WTC11 (cell line): ENCODE data around the gene ARTN. TPM values are rescaled to one million over a fixed set of nuclear protein-coding genes. Genes with fewer than 3 reads are reported as not detected.

Experiments used
- ATAC-seq: fragments of 200-7000 bp; cut with Tn5 transposase; 2 replicates; pipeline ENCODE4 v1.10.0; 2021; ENCODE audit warnings: mild to moderate bottlenecking, moderate library complexity
- CTCF ChIA-PET: fragments of 300-600 bp; sonication (Branson Sonifier 250); formaldehyde crosslinking; loops from one replicate; lab custom pipeline; 2021; ENCODE audit warnings: antibody characterized with exemption; lab: Charles Lee
- POLR2A ChIA-PET: fragments of 350-600 bp; sonication (Branson Sonifier 250); formaldehyde crosslinking; loops from one replicate; lab custom pipeline; 2021; ENCODE audit warnings: antibody characterized with exemption; lab: Charles Lee
- DNase-seq: peaks from one replicate; pipeline ENCODE4 v3.0.0; 2021; ENCODE audit warnings: low spot score
- H3K27ac Mint-ChIP-seq: 2 replicates; pipeline ENCODE4 v1.8.0; 2021; ENCODE audit warnings: mixed read lengths
- H3K27me3 Mint-ChIP-seq: 2 replicates; pipeline ENCODE4 v1.8.0; 2021; ENCODE audit warnings: low read depth, mild to moderate bottlenecking, moderate library complexity, mixed read lengths
- H3K36me3 Mint-ChIP-seq: 2 replicates; pipeline ENCODE4 v1.8.0; 2021; ENCODE audit warnings: mixed read lengths
- H3K4me1 Mint-ChIP-seq: 2 replicates; pipeline ENCODE4 v1.8.0; 2022; ENCODE audit warnings: mixed read lengths
- H3K4me3 Mint-ChIP-seq: 2 replicates; pipeline ENCODE4 v1.8.0; 2021; ENCODE audit warnings: mild to moderate bottlenecking, moderate library complexity, mixed read lengths
- H3K9me3 Mint-ChIP-seq: 2 replicates; pipeline ENCODE4 v1.8.0; 2021; ENCODE audit warnings: mixed read lengths
- HMGA2 ChIP-seq: fragments of 250-450 bp; sonication (Bioruptor Pico); IDR thresholded peaks from 2 replicates; pipeline ENCODE4 v1.4.0; 2021; ENCODE audit warnings: mild to moderate bottlenecking, moderate library complexity
- JUN ChIP-seq: sonication (generic); formaldehyde crosslinking; IDR thresholded peaks from 2 replicates; pipeline ENCODE4 v1.8.0; 2023; ENCODE audit warnings: mild to moderate bottlenecking, missing genetic modification reagents
- MYBL2 ChIP-seq: sonication (generic); formaldehyde crosslinking; IDR thresholded peaks from 2 replicates; pipeline ENCODE4 v1.8.1; 2023; ENCODE audit warnings: mild to moderate bottlenecking, moderate library complexity, missing genetic modification reagents
- NFATC4 ChIP-seq: fragments of 250-450 bp; sonication (Bioruptor Pico); IDR thresholded peaks from 2 replicates; pipeline ENCODE4 v1.9.0; 2021; ENCODE audit warnings: mild to moderate bottlenecking
- NFE2L1 ChIP-seq: sonication (generic); formaldehyde crosslinking; IDR thresholded peaks from 2 replicates; pipeline ENCODE4 v1.8.1; 2023; ENCODE audit warnings: missing genetic modification reagents
- RELA ChIP-seq: sonication (generic); formaldehyde crosslinking; IDR thresholded peaks from 2 replicates; pipeline ENCODE4 v1.8.1; 2022; ENCODE audit warnings: missing genetic modification reagents, mild to moderate bottlenecking, borderline replicate concordance
- SMAD4 ChIP-seq: sonication (generic); formaldehyde crosslinking; IDR thresholded peaks from 2 replicates; pipeline ENCODE4 v1.8.0; 2022; ENCODE audit warnings: mild to moderate bottlenecking, missing genetic modification reagents
- SOX15 ChIP-seq: fragments of 250-450 bp; sonication (Bioruptor Pico); IDR thresholded peaks from 2 replicates; pipeline ENCODE4 v1.9.0; 2021; ENCODE audit warnings: mild to moderate bottlenecking
- TEAD4 ChIP-seq: sonication (generic); formaldehyde crosslinking; IDR thresholded peaks from 2 replicates; pipeline ENCODE4 v1.8.0; 2022; ENCODE audit warnings: mild to moderate bottlenecking, missing genetic modification reagents
- TP53 ChIP-seq: sonication (generic); formaldehyde crosslinking; IDR thresholded peaks from 2 replicates; pipeline ENCODE4 v1.8.1; 2023; ENCODE audit warnings: mild to moderate bottlenecking, missing genetic modification reagents
- ZBTB21 ChIP-seq: sonication (generic); formaldehyde crosslinking; IDR thresholded peaks from 2 replicates; pipeline ENCODE4 v1.8.1; 2023; ENCODE audit warnings: mild to moderate bottlenecking, missing genetic modification reagents, borderline replicate concordance
- ZNF263 ChIP-seq: sonication (generic); formaldehyde crosslinking; IDR thresholded peaks from 2 replicates; pipeline ENCODE4 v1.8.1; 2022; ENCODE audit warnings: low read depth, mild to moderate bottlenecking, moderate library complexity, missing genetic modification reagents
- ZNF416 ChIP-seq: fragments of 250-450 bp; sonication (Bioruptor Pico); IDR thresholded peaks from 2 replicates; pipeline ENCODE4 v1.9.0; 2021; ENCODE audit warnings: mild to moderate bottlenecking, inconsistent platforms
- ZNF423 ChIP-seq: fragments of 250-450 bp; sonication (Bioruptor Pico); IDR thresholded peaks from 2 replicates; pipeline ENCODE4 v2.1.2; 2022; ENCODE audit warnings: mild to moderate bottlenecking, moderate library complexity
- total RNA-seq: library from RNA; stranded (reverse); gene quantifications from 3 replicates; pipeline ENCODE4 v1.2.3, GENCODE V29; 2021
- TF ChIP-seq, protein P1 (sequence below): fragments of 200-600 bp; IDR thresholded peaks from 2 replicates; pipeline ENCODE4 v1.8.0; 2022; ENCODE audit warnings: antibody characterized with exemption
- TF ChIP-seq, protein P2 (sequence below): sonication (generic); formaldehyde crosslinking; IDR thresholded peaks from 2 replicates; pipeline ENCODE4 v1.8.0; 2022; ENCODE audit warnings: mild to moderate bottlenecking, missing genetic modification reagents
- TF ChIP-seq, protein P3 (sequence below): fragments of 250-450 bp; sonication (Bioruptor Pico); conservative IDR thresholded peaks from 2 replicates; pipeline ENCODE4 v1.9.0; 2021; ENCODE audit warnings: mild to moderate bottlenecking
- TF ChIP-seq, protein P4 (sequence below): sonication (generic); formaldehyde crosslinking; IDR thresholded peaks from 2 replicates; pipeline ENCODE4 v1.8.0; 2022; ENCODE audit warnings: mild to moderate bottlenecking, missing genetic modification reagents
- TF ChIP-seq, protein P5 (sequence below): sonication (generic); formaldehyde crosslinking; conservative IDR thresholded peaks from 2 replicates; pipeline ENCODE4 v1.8.1; 2023; ENCODE audit warnings: mild to moderate bottlenecking, low read depth, missing genetic modification reagents, moderate library complexity
- TF ChIP-seq, protein P6 (sequence below): sonication (generic); formaldehyde crosslinking; IDR thresholded peaks from 2 replicates; pipeline ENCODE4 v1.8.0; 2022; ENCODE audit warnings: missing genetic modification reagents
- TF ChIP-seq, protein P7 (sequence below): fragments of 250-450 bp; sonication (Bioruptor Pico); IDR thresholded peaks from 2 replicates; pipeline ENCODE4 v1.9.0; 2021; ENCODE audit warnings: mild to moderate bottlenecking
- TF ChIP-seq, protein P8 (sequence below): sonication (generic); formaldehyde crosslinking; IDR thresholded peaks from 2 replicates; pipeline ENCODE4 v1.8.1; 2022; ENCODE audit warnings: missing genetic modification reagents, borderline replicate concordance

Gene ARTN
- total RNA-seq, 1 experiment from 2014 or later = 28.5 TPM

DNA sequence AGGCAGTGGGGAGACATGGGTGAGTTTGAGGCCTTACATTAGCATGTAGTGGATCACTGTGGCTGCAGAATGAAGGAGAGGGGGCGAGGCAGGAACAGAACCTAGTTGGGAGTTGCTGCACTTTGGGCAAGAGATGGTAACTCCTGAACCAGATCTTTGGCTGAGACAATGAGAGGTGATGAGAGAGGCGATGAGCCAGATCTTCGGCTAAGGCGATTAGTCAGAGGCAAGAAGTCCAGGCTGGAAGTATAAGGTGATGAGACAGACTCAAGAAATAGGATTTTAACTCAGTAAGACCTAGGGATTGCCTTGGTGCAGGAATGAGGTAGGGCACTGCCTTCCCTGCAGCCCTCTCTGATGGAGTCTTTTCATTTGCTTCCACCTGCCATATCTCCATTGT is 9.1 kb upstream of the ARTN start:
- DNase-seq = no peak
- H3K36me3 Mint-ChIP-seq = 0 out of 2 replicates have a peak, but pooled peaks cover 2% of the 10 kb centered on the region
- H3K4me1 Mint-ChIP-seq = peaks cover under 1% of the 10 kb centered on the region
- H3K4me3 Mint-ChIP-seq = no peak overlapping the region
- no peak overlapping the region for H3K27ac Mint-ChIP-seq
- no peaks in the 10 kb centered on the region; the same call in 1 of the 2 replicates for H3K27me3 Mint-ChIP-seq
- TF ChIP-seq, protein P1, sequence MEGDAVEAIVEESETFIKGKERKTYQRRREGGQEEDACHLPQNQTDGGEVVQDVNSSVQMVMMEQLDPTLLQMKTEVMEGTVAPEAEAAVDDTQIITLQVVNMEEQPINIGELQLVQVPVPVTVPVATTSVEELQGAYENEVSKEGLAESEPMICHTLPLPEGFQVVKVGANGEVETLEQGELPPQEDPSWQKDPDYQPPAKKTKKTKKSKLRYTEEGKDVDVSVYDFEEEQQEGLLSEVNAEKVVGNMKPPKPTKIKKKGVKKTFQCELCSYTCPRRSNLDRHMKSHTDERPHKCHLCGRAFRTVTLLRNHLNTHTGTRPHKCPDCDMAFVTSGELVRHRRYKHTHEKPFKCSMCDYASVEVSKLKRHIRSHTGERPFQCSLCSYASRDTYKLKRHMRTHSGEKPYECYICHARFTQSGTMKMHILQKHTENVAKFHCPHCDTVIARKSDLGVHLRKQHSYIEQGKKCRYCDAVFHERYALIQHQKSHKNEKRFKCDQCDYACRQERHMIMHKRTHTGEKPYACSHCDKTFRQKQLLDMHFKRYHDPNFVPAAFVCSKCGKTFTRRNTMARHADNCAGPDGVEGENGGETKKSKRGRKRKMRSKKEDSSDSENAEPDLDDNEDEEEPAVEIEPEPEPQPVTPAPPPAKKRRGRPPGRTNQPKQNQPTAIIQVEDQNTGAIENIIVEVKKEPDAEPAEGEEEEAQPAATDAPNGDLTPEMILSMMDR = no peak
- TF ChIP-seq SMAD4 (CRISPR knock-in tag) (no peak), ZNF263 (CRISPR knock-in tag) (no peak), ZNF423 (CRISPR knock-in tag) (no peak), NFATC4 (CRISPR knock-in tag) (no peak), MYBL2 (no peak), ZNF416 (CRISPR knock-in tag) (no peak), ZBTB21 (CRISPR knock-in tag) (no peak), RELA (no peak), NFE2L1 (no peak)
- TF ChIP-seq, protein P2, sequence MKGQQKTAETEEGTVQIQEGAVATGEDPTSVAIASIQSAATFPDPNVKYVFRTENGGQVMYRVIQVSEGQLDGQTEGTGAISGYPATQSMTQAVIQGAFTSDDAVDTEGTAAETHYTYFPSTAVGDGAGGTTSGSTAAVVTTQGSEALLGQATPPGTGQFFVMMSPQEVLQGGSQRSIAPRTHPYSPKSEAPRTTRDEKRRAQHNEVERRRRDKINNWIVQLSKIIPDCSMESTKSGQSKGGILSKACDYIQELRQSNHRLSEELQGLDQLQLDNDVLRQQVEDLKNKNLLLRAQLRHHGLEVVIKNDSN (CRISPR knock-in tag) = no peak
- TF ChIP-seq, protein P3, sequence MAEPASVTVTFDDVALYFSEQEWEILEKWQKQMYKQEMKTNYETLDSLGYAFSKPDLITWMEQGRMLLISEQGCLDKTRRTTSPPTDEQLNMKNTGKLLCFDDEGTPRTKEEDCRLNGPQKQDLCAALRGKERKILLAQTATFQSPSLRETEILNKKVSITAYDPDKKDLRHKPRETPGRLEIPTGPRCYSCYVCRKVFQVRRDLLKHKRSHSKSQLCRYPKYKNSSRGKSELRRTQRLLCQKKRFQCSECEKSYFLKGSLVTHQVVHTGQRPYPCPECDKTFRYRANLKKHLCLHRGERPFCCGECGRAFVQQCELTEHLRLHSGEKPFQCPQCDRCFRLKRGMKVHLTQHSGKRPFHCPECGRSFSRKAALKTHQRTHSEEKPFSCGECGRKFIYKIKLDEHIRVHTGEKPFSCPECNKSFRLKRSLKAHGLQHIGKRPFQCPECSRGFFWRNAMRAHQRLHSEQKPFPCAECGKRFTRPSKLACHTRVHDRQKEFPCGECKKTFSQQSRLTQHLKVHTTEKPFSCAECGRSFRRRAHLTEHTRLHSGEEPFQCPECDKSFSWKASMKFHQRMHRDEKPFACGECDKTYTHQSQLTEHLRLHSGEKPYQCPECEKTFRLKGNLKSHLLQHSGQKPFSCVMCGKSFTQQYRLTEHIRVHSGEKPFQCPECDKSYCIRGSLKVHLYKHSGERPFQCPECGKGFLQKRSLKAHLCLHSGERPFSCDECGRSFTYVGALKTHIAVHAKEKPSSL (CRISPR knock-in tag) = no peak
- TF ChIP-seq, protein P4, sequence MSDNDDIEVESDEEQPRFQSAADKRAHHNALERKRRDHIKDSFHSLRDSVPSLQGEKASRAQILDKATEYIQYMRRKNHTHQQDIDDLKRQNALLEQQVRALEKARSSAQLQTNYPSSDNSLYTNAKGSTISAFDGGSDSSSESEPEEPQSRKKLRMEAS (CRISPR knock-in tag) = no peak
- TF ChIP-seq, all 79 proteins: peak for 0
- ChIA-PET CTCF (interaction anchor here (1.3 to 9.0 kb wide), 3 partner anchors 10 to 161 kb away, joined by 3 to 99 read pairs (median 5); partner anchors contain the start of gene ARTN), POLR2A (interaction anchor here (0.6 kb wide), 1 partner anchor 656 kb away, joined by 5 read pairs; no protein-coding TSS in a partner anchor)
- ATAC-seq = no peak
- H3K9me3 Mint-ChIP-seq = no peaks in the 10 kb centered on the region

DNA sequence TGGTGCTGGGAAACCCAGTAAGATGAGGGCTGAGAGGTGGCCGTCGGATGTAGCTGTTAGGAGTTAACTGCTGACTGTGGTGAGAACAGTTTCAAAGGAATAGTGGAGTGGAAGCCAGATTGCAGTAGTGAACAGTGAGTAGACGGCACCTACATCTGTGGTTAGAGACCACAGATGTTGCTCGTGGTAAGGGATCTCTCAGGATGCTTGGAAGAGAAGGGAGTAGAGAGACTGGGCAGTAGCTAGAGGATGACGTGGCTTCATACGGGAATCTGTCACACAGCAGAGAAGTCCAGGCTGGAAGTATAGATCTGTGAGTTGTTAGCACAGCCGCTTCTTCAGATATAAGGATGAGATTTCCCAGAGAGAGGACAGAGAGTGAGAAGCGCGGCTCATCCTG is 7.8 kb upstream of the ARTN start:
- Mint-ChIP-seq H3K27ac (no peak overlapping the region), H3K4me1 (peaks cover 5% of the 10 kb centered on the region), H3K27me3 (no peaks in the 10 kb centered on the region), H3K4me3 (no peak overlapping the region), H3K36me3 (0 out of 2 replicates have a peak, but pooled peaks cover 2% of the 10 kb centered on the region), H3K9me3 (no peaks in the 10 kb centered on the region)
- POLR2A ChIA-PET = no interaction called here
- CTCF ChIA-PET = interaction anchor here (0.6 to 9.0 kb wide), 3 partner anchors 9 to 162 kb away, joined by 3 to 99 read pairs (median 5); partner anchors contain the start of gene ARTN
- no peak for ATAC-seq
- no peak for DNase-seq
- TF ChIP-seq, protein P5, sequence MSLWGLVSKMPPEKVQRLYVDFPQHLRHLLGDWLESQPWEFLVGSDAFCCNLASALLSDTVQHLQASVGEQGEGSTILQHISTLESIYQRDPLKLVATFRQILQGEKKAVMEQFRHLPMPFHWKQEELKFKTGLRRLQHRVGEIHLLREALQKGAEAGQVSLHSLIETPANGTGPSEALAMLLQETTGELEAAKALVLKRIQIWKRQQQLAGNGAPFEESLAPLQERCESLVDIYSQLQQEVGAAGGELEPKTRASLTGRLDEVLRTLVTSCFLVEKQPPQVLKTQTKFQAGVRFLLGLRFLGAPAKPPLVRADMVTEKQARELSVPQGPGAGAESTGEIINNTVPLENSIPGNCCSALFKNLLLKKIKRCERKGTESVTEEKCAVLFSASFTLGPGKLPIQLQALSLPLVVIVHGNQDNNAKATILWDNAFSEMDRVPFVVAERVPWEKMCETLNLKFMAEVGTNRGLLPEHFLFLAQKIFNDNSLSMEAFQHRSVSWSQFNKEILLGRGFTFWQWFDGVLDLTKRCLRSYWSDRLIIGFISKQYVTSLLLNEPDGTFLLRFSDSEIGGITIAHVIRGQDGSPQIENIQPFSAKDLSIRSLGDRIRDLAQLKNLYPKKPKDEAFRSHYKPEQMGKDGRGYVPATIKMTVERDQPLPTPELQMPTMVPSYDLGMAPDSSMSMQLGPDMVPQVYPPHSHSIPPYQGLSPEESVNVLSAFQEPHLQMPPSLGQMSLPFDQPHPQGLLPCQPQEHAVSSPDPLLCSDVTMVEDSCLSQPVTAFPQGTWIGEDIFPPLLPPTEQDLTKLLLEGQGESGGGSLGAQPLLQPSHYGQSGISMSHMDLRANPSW (CRISPR knock-in tag) = no peak
- TF ChIP-seq JUN (CRISPR knock-in tag) (no peak), SOX15 (CRISPR knock-in tag) (no peak), HMGA2 (CRISPR knock-in tag) (no peak), TEAD4 (no peak), TP53 (CRISPR knock-in tag) (no peak)
- TF ChIP-seq, protein P2 (CRISPR knock-in tag) = no peak
- TF ChIP-seq, protein P6, sequence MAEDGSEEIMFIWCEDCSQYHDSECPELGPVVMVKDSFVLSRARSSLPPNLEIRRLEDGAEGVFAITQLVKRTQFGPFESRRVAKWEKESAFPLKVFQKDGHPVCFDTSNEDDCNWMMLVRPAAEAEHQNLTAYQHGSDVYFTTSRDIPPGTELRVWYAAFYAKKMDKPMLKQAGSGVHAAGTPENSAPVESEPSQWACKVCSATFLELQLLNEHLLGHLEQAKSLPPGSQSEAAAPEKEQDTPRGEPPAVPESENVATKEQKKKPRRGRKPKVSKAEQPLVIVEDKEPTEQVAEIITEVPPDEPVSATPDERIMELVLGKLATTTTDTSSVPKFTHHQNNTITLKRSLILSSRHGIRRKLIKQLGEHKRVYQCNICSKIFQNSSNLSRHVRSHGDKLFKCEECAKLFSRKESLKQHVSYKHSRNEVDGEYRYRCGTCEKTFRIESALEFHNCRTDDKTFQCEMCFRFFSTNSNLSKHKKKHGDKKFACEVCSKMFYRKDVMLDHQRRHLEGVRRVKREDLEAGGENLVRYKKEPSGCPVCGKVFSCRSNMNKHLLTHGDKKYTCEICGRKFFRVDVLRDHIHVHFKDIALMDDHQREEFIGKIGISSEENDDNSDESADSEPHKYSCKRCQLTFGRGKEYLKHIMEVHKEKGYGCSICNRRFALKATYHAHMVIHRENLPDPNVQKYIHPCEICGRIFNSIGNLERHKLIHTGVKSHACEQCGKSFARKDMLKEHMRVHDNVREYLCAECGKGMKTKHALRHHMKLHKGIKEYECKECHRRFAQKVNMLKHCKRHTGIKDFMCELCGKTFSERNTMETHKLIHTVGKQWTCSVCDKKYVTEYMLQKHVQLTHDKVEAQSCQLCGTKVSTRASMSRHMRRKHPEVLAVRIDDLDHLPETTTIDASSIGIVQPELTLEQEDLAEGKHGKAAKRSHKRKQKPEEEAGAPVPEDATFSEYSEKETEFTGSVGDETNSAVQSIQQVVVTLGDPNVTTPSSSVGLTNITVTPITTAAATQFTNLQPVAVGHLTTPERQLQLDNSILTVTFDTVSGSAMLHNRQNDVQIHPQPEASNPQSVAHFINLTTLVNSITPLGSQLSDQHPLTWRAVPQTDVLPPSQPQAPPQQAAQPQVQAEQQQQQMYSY (CRISPR knock-in tag) = no peak
- TF ChIP-seq, protein P7, sequence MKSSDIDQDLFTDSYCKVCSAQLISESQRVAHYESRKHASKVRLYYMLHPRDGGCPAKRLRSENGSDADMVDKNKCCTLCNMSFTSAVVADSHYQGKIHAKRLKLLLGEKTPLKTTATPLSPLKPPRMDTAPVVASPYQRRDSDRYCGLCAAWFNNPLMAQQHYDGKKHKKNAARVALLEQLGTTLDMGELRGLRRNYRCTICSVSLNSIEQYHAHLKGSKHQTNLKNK (CRISPR knock-in tag) = no peak
- TF ChIP-seq, protein P8, sequence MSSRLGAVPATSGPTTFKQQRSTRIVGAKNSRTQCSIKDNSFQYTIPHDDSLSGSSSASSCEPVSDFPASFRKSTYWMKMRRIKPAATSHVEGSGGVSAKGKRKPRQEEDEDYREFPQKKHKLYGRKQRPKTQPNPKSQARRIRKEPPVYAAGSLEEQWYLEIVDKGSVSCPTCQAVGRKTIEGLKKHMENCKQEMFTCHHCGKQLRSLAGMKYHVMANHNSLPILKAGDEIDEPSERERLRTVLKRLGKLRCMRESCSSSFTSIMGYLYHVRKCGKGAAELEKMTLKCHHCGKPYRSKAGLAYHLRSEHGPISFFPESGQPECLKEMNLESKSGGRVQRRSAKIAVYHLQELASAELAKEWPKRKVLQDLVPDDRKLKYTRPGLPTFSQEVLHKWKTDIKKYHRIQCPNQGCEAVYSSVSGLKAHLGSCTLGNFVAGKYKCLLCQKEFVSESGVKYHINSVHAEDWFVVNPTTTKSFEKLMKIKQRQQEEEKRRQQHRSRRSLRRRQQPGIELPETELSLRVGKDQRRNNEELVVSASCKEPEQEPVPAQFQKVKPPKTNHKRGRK (CRISPR knock-in tag) = no peak
